Upper lobe of left lung (tissue), 6 donors: Measurements from ENCODE around the gene KCNJ13. TPM values are rescaled to one million over a fixed set of nuclear protein-coding genes. Genes with fewer than 3 reads are reported as not detected.

Experiments used
- ATAC-seq, 2 donors: fragments of 200-7000 bp; cut with Tn5 transposase; one replicate each; pipeline ENCODE4 v1.9.1; 2022; ENCODE audit warnings: mild to moderate bottlenecking in 2 of 2, moderate library complexity in 2 of 2; ENCODE audit not compliant: low FRiP score in 2 of 2
- DNase-seq, 2 donors: peaks; one replicate each; pipeline ENCODE4 v3.0.0-alpha.2; 2019 to 2020
- H3K27ac ChIP-seq, 4 donors: fragments of 200-600 bp; sonication (generic); one replicate each; pipeline ENCODE4 v1.5.1; 2016 to 2019
- H3K27me3 ChIP-seq, 4 donors: fragments of 200-600 bp; sonication (generic); one replicate each; pipeline ENCODE4 v1.5.1; 2017 to 2019
- H3K36me3 ChIP-seq, 4 donors: fragments of 200-600 bp; sonication (generic); one replicate each; pipeline ENCODE4 v1.5.1; 2016 to 2019
- H3K4me1 ChIP-seq, 4 donors: fragments of 200-600 bp; sonication (generic); one replicate each; pipeline ENCODE4 v1.5.1; 2018 to 2019
- H3K4me3 ChIP-seq, 4 donors: fragments of 200-600 bp; sonication (generic); one replicate each; pipeline ENCODE4 v1.5.1; 2017 to 2019; ENCODE audit warnings: mild to moderate bottlenecking in 2 of 4, moderate library complexity in 1 of 4
- H3K9me3 ChIP-seq, 4 donors: fragments of 200-600 bp; sonication (generic); one replicate each; pipeline ENCODE4 v1.5.1; 2018 to 2019
- CTCF ChIP-seq, 6 experiments: fragments of 450-650 bp in 4 of 6; fragments of 200-600 bp in 2 of 6; sonication (generic) in 2 of 6; IDR thresholded peaks; one replicate each; pipeline ENCODE4 v1.5.1; 2016 to 2019; ENCODE audit warnings: antibody characterized with exemption in 6 of 6
- EP300 ChIP-seq, 4 donors: sonication (generic); formaldehyde crosslinking; IDR thresholded peaks; one replicate each; pipeline ENCODE4 v1.5.1; 2017; ENCODE audit warnings: antibody characterized with exemption in 4 of 4, control low read depth in 2 of 4
- POLR2A ChIP-seq, 4 donors: fragments of 450-650 bp; IDR thresholded peaks; one replicate each; pipeline ENCODE4 v1.5.1; 2016 to 2017; ENCODE audit warnings: antibody characterized with exemption in 4 of 4, mild to moderate bottlenecking in 2 of 4
- POLR2AphosphoS5 ChIP-seq, 2 donors: sonication (generic); formaldehyde crosslinking; IDR thresholded peaks; one replicate each; pipeline ENCODE4 v1.5.1; 2017; ENCODE audit warnings: antibody characterized with exemption in 2 of 2
- WGBS, 2 donors: methylation state at CpG; one replicate each; pipeline ENCODE4 v1.1.5; 2017 to 2018; 5-methylcytosine and 5-hydroxymethylcytosine counted together
- total RNA-seq, 6 donors: library from RNA; depleted of rRNA in 4 of 6; stranded (reverse); fragments of >200 nt in 4 of 6; gene quantifications; one replicate each; pipeline versions ENCODE4 v1.1.0 to v1.2.1, GENCODE V29; 2016 to 2021
- donor health status: DM: no; HTN: no; CAD: no; lungs with moderate emphysema.
- donor health status: DM: no; HTN: yes; CAD: no; lungs with severe emphysema.

The KCNJ13 gene
- total RNA-seq, 6 donors from 2014 or later, result not detected

- H3K36me3 ChIP-seq, result peaks cover 34 to 73% (median 58%) of the 10 kb centered on the region in 4 donors
- H3K9me3 ChIP-seq, result no peaks in the 10 kb centered on the region
- WGBS, 2 donors, result 90 to 96% methylated on average over 1 of the region's 1 CpG
- no peaks in the 10 kb centered on the region for H3K27me3 ChIP-seq
- H3K4me3 ChIP-seq, result no peak overlapping the region
- no peaks in the 10 kb centered on the region for H3K4me1 ChIP-seq
- no peak for TF ChIP-seq POLR2A (IDR thresholded peaks at IDR 0.05)
- TF ChIP-seq CTCF (IDR thresholded peaks at IDR 0.05), result no peak
- no peak for TF ChIP-seq EP300 (IDR thresholded peaks at IDR 0.05)
- no peak for TF ChIP-seq POLR2AphosphoS5 (IDR thresholded peaks at IDR 0.05)
- ATAC-seq (no peak), DNase-seq (no peak)
- no peak overlapping the region for H3K27ac ChIP-seq
These were observed 18.6 kb upstream of the KCNJ13 start for GRCh38 chr2:232794981-232795380.

GRCh38 chr2:232793271-232793670, 16.9 kb upstream of the KCNJ13 start:
- WGBS, 2 donors, result 82 to 84% methylated on average over 4 of the region's 4 CpGs
- no peak for ATAC-seq
- H3K4me3 ChIP-seq, result no peak overlapping the region
- H3K4me1 ChIP-seq, result no peaks in the 10 kb centered on the region
- H3K36me3 ChIP-seq, result peaks cover 37 to 87% (median 59%) of the 10 kb centered on the region in 4 donors
- H3K27ac ChIP-seq, result no peak overlapping the region
- no peaks in the 10 kb centered on the region for H3K27me3 ChIP-seq
- DNase-seq, result no peak
- TF ChIP-seq EP300 (IDR thresholded peaks at IDR 0.05), result no peak
- TF ChIP-seq POLR2A (IDR thresholded peaks at IDR 0.05), result no peak
- H3K9me3 ChIP-seq, result no peaks in the 10 kb centered on the region

- Histone ChIP-seq H3K27ac (no peak overlapping the region), H3K9me3 (no peaks in the 10 kb centered on the region), H3K4me1 (no peaks in the 10 kb centered on the region), H3K36me3 (peaks cover 35 to 97% (median 60%) of the 10 kb centered on the region in 4 donors), H3K27me3 (no peaks in the 10 kb centered on the region), H3K4me3 (no peak overlapping the region)
- TF ChIP-seq POLR2A (IDR thresholded peaks at IDR 0.05), result no peak
- TF ChIP-seq EP300 (IDR thresholded peaks at IDR 0.05), result no peak
- no peak for TF ChIP-seq POLR2AphosphoS5 (IDR thresholded peaks at IDR 0.05)
- TF ChIP-seq CTCF (IDR thresholded peaks at IDR 0.05), result no peak
- WGBS, 2 donors, result 96 to 99% methylated on average over 4 of the region's 4 CpGs
- ATAC-seq, result no peak
- DNase-seq, result no peak
These were observed 15.2 kb upstream of the KCNJ13 start for GRCh38 chr2:232791518-232791917.

- H3K36me3 ChIP-seq, result peaks cover 25 to 89% (median 45%) of the 10 kb centered on the region in 4 donors
- TF ChIP-seq EP300 (IDR thresholded peaks at IDR 0.05) (no peak), POLR2AphosphoS5 (IDR thresholded peaks at IDR 0.05) (no peak), POLR2A (IDR thresholded peaks at IDR 0.05) (no peak), CTCF (IDR thresholded peaks at IDR 0.05) (no peak)
- 83 to 94% methylated on average over 4 of the region's 4 CpGs for WGBS, 2 donors
These were observed 12.7 kb upstream of the KCNJ13 start for GRCh38 chr2:232789082-232789481.

GRCh38 chr2:232787806-232788205, 11.4 kb upstream of the KCNJ13 start:
- H3K27me3 ChIP-seq, result no peaks in the 10 kb centered on the region
- no peaks in the 10 kb centered on the region for H3K4me1 ChIP-seq
- H3K4me3 ChIP-seq, result no peak overlapping the region
- no peak for DNase-seq
- peaks cover 25 to 76% (median 36%) of the 10 kb centered on the region in 4 donors for H3K36me3 ChIP-seq
- no peak for TF ChIP-seq EP300 (IDR thresholded peaks at IDR 0.05)
- no peak for TF ChIP-seq POLR2A (IDR thresholded peaks at IDR 0.05)
- no peaks in the 10 kb centered on the region for H3K9me3 ChIP-seq
- ATAC-seq, result no peak
- H3K27ac ChIP-seq, result no peak overlapping the region

More at GRCh38 chr2:232789082-232789481, 12.7 kb upstream of the KCNJ13 start:
- Histone ChIP-seq H3K27me3 (no peaks in the 10 kb centered on the region), H3K4me3 (no peak overlapping the region), H3K4me1 (no peaks in the 10 kb centered on the region), H3K27ac (no peak overlapping the region), H3K9me3 (no peaks in the 10 kb centered on the region)
- ATAC-seq (no peak), DNase-seq (no peak)

- no peaks in the 10 kb centered on the region for H3K27me3 ChIP-seq
- H3K9me3 ChIP-seq, result no peaks in the 10 kb centered on the region
- peaks cover 0 to 6% (median 0%) of the 10 kb centered on the region in 4 donors for H3K4me1 ChIP-seq
- no peak overlapping the region for H3K27ac ChIP-seq
- TF ChIP-seq POLR2A (IDR thresholded peaks at IDR 0.05) (no peak), POLR2AphosphoS5 (IDR thresholded peaks at IDR 0.05) (no peak), CTCF (IDR thresholded peaks at IDR 0.05) (no peak)
- no peak overlapping the region for H3K4me3 ChIP-seq
- no peak for DNase-seq
- ATAC-seq, result no peak
- H3K36me3 ChIP-seq, result peaks cover under 1 to 34% (median 7%) of the 10 kb centered on the region in 4 donors
These were observed 6.9 kb upstream of the KCNJ13 start for GRCh38 chr2:232783278-232783677.
